HL-60 (cell line): ENCODE results near the gene CALN1.

ENCODE experiments used
- DNase-seq, 2 experiments: peaks; one replicate each; pipeline ENCODE4 v3.0.0-alpha.2; 2010 to 2020; ENCODE audit warnings: low read depth in 1 of 2, low spot score in 1 of 2
- H3K27ac ChIP-seq: fragments of 250-450 bp; sonication (Bioruptor Pico); replicated peaks from 2 replicates; pipeline ENCODE4 v1.5.1; 2020; ENCODE audit warnings: mild to moderate bottlenecking, moderate library complexity
- H3K27me3 ChIP-seq: fragments of 250-450 bp; sonication (Bioruptor Pico); 2 replicates; pipeline ENCODE4 v1.5.1; 2021; ENCODE audit warnings: mild to moderate bottlenecking, moderate library complexity; ENCODE audit not compliant: insufficient read depth, poor library complexity, severe bottlenecking
- H3K4me3 ChIP-seq: replicated peaks from 2 replicates; pipeline ENCODE4 v1.5.1; 2011; ENCODE audit warnings: mild to moderate bottlenecking, control low read depth, low read length; ENCODE audit not compliant: insufficient read depth
- CTCF ChIP-seq: IDR thresholded peaks from one replicate; pipeline ENCODE4 v1.5.1; 2011; ENCODE audit warnings: low read length, control low read depth, inconsistent platforms; ENCODE audit not compliant: insufficient read depth
- GABPA ChIP-seq: IDR thresholded peaks from 2 replicates; pipeline ENCODE4 v1.6.1; 2012; ENCODE audit warnings: low read depth
- POLR2AphosphoS5 ChIP-seq: IDR thresholded peaks from 2 replicates; pipeline ENCODE4 v1.6.1; 2012; ENCODE audit warnings: low read depth
- SPI1 ChIP-seq: IDR thresholded peaks from 2 replicates; pipeline ENCODE4 v1.6.1; 2012; ENCODE audit warnings: low read depth, mild to moderate bottlenecking, borderline replicate concordance
- TF ChIP-seq, protein P1 (sequence below): IDR thresholded peaks from 2 replicates; pipeline ENCODE4 v1.6.1; 2012; ENCODE audit warnings: low read depth; ENCODE audit not compliant: insufficient replicate concordance

CALN1 gene

GRCh38 chr7:72416846-72417245 lies 4.7 kb upstream of the CALN1 start:
- Histone ChIP-seq H3K4me3 (no peak overlapping the region), H3K27ac (no peak overlapping the region), H3K27me3 (no peaks in the 10 kb centered on the region)
- no peak for DNase-seq
- no peak for TF ChIP-seq CTCF
- TF ChIP-seq, protein P1, sequence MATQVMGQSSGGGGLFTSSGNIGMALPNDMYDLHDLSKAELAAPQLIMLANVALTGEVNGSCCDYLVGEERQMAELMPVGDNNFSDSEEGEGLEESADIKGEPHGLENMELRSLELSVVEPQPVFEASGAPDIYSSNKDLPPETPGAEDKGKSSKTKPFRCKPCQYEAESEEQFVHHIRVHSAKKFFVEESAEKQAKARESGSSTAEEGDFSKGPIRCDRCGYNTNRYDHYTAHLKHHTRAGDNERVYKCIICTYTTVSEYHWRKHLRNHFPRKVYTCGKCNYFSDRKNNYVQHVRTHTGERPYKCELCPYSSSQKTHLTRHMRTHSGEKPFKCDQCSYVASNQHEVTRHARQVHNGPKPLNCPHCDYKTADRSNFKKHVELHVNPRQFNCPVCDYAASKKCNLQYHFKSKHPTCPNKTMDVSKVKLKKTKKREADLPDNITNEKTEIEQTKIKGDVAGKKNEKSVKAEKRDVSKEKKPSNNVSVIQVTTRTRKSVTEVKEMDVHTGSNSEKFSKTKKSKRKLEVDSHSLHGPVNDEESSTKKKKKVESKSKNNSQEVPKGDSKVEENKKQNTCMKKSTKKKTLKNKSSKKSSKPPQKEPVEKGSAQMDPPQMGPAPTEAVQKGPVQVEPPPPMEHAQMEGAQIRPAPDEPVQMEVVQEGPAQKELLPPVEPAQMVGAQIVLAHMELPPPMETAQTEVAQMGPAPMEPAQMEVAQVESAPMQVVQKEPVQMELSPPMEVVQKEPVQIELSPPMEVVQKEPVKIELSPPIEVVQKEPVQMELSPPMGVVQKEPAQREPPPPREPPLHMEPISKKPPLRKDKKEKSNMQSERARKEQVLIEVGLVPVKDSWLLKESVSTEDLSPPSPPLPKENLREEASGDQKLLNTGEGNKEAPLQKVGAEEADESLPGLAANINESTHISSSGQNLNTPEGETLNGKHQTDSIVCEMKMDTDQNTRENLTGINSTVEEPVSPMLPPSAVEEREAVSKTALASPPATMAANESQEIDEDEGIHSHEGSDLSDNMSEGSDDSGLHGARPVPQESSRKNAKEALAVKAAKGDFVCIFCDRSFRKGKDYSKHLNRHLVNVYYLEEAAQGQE, result no peak
- no peak for TF ChIP-seq SPI1
- no peak for TF ChIP-seq POLR2AphosphoS5
- no peak for TF ChIP-seq GABPA

DNA sequence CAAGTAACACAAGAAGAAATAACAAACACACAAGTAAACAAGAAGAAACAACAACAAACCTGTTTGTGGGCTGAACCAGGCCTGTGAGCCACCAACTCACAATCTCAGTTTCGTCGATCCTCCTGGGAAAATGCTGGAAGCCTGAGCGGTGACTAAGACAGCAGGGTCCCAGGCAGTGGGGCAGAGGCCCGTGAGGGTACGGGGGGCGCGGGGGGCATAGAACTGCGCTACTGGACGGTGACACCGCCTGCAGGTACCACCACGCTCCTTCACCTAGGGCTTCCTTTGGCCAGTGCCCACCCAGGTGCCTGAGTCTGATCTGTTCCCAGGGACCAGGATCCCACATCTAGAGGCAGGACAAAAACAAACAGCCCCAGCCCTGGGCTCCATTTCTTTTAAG lies 3.4 kb upstream of the CALN1 start:
- Histone ChIP-seq H3K4me3 (no peak overlapping the region), H3K27me3 (no peaks in the 10 kb centered on the region), H3K27ac (no peak overlapping the region)
- DNase-seq, result no peak
- TF ChIP-seq, protein P1, result no peak
- TF ChIP-seq GABPA (no peak), SPI1 (no peak), POLR2AphosphoS5 (no peak), CTCF (no peak)

GRCh38 chr7:72413886-72414285 lies 1.7 kb upstream of the CALN1 start:
- Histone ChIP-seq H3K27ac (no peak overlapping the region), H3K4me3 (no peak overlapping the region)
- TF ChIP-seq, protein P1, result no peak
- TF ChIP-seq GABPA (no peak), SPI1 (no peak), POLR2AphosphoS5 (no peak), CTCF (no peak)

More at GRCh38 chr7:72413886-72414285, 1.7 kb upstream of the CALN1 start:
- no peak for DNase-seq
- H3K27me3 ChIP-seq, result no peaks in the 10 kb centered on the region
